CD4-positive, alpha-beta T cell treated with Interleukin-4 for 1 hour (primary cell): Measurements from ENCODE around the gene PARD3.
"Not testable (repeated sequence)": the region's sequence is repeated elsewhere in the genome, so short reads cannot be mapped to it uniquely, and the experiment has no call there.

Experiments used
- DNase-seq, 2 donors: peaks; one replicate each; pipeline ENCODE4 v3.0.0-alpha.2; 2020 to 2022

Gene PARD3

DNA sequence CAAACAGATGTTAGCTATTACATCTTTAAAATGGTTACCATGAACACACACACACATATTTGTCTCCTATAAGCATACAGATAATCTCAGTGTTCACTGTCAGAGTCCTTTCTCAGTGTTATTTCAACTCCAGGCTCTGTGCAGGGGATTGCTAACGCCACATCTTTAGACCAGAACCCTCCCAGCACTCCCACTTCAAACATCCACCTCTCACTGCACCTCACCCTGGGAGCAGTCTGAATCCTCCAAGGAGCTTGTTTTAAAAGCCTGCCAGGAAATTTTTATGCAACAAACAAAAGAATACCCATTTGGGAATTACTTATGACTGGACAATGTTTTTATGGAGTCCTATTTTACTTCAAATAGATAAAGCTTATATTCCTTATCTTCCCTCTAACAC lies 107.4 kb downstream of the PARD3 start:
- DNase-seq, result no peak

DNA sequence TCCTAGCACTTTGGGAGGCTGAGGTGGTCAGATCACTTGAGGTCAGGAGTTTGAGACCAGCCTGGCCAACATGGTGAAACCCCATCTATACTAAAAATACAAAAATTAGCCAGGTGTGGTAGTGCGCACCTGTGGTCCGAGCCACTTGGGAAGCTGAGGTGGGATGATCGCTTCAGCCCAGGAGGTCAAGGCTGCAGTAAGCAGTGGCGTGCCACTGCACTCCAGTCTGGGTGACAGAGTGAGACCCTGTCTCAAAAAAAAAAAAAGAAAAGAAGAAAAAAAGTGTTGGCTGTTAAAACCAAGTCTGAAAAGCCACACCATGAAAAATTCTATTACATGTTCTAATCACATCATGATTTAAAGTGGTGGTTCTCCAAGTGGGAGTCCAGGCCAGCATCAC lies 108.1 kb downstream of the PARD3 start:
- DNase-seq, result not testable (repeated sequence)

DNA sequence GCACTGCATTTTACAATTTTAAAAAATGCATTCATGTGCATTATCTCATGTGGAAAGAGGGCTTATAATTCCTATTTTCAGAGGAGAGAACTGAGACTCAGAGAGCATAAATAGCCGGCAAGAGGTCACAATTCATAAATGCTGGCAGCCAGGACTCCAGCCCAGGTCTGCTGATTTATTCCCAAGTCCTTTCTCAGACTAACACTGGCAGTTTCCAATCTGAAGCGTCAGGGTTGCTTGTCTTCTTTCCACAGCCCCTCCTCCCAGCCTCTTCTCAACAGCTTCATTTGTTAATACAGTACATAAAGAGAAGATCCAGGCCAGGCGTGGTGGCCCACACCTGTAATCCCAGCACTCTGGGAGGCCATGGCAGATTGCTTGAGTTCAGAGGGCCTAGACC lies 108.9 kb downstream of the PARD3 start:
- no peak for DNase-seq

DNA sequence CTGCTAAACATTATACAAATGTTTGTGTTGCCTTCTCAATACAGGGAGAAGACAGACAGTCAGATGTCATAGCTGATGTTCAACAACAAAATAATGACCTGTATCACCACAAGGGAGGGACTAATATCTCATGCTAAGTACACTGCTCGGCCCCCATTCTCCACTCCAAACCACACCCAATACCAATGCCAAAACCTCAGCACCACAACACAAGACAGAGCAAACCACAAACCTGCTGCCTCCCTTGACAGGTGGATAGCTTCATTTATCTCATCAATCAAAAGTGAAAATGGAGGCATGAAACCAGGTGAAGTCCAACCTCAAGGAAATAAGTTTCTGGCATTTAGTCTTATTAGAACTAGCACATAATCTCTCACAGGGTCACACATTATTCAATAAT lies 109.5 kb downstream of the PARD3 start:
- no peak for DNase-seq

DNA sequence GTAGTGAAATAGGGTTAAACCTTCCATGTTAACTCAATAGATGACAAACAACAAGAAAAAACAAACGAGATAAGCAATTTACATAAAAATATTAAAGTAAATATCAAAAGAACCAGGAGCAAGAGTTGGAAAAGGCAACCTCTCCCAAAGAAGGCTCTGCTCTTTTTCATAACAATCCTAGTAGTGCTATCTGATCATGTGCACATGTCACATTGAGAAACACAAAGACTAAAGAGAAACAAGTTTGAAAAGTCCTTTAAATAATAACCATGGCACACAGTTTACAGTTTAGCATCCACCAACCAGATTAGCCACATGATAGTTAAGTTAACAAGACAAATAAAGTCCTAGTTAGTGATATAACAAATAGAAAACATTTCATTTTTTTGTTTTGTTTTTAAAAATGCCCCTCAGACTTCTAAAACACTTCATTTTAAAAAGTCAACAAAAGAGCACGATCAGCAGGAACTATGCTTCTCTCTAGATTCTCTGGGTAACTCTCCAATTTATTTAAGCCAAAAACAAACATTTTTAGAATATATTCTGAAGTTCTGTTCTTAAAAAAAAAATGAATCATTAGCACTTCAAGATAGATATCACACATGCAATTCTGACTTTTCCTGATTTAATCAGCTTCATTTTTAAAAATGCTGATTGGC lies 110.4 kb downstream of the PARD3 start:
- DNase-seq, result no peak

DNA sequence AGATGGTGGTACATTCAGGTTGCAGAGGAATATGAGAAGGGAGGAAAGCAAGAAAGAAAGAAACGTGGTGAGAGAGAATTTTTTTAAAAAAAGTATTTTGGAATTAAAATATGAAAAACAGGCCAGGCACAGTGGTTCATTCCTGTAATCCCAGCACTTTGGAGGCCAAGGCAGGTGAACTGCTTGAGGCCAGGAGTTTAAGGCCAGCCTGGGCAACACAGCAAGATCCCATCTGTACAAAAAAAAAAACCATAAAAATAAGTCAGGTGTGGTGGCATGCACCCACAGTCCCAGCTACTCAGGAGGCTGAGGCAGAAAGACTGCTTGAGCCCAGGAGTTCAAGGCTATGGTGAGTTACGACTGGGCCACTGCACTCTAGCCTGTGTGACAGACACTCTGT lies 112.1 kb downstream of the PARD3 start:
- no peak for DNase-seq

DNA sequence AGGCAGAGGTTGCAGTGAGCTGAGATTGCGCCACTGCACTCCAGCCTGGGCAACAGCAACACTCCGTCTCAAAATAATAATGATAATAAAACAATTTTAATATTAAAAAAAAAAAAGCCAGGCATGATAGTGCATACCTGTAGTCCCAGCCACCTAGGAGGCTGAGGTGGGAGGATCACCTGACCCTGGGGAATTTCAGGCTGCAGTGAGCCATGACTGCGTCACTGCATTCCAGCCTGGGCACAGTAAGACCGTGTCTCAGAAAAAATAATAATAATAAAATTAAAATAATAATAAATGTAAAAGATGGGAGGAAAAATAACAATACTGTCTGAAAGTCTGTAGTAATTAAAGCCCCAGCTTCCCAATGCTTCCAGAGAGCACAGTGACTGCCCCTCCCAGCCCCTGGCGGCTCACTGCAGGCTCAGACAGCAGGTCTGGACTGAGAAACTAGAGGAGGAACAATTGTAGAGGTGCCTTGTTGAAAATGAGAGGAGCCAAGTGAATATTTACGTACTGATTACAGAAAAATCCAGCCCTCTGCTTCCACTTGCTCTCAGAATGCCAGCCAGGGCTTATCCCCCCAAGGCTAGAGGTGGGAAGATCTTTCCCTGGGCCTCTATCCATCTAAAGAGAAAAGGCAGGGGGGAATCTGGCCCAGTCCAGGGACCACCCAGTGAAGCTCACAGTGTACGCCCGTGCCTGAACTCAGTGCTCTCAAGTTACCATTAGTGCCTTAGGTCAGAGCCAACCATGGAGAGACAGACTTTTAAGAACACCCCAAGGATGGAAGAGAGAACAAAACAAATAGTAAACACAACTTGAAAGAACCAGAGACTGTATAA lies 112.8 kb downstream of the PARD3 start:
- DNase-seq, result no peak

DNA sequence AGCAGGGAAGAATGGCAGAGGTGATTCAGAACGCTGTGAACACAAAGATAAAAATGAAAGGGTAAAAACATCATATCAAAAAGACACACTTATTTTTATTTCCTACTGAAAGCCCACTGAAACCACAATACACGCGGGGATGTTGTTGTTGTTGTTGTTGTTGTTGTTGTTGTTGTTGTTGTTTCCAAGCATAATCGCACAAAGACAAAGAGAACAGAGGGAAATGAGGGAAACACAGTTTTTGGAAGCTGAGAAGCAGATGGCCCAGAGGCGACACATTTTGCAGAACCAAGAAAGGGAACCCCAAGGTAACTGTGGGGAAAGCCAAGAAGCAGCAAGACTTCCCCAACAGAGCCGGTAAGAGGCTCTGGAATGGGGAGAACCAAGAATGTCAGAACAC lies 113.9 kb downstream of the PARD3 start:
- DNase-seq, result no peak

DNA sequence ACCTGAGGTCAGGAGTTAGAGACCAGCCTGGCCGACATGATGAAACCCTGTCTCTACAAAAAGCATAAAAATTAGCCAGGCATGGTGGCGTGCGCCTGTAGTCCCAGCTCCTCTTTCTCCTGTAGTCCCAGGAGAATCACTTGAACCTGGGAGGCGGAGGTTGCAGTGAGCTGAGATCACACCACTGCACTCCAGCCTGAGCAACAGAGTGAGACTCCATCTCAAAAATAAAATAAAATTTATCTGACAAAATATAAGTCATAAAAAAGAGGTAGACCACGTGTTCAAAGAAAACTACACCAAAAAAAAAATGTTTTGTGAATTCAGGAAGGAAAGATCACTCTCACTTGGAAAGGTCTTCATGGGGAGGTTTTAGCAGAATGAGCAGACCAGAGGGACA lies 114.3 kb downstream of the PARD3 start:
- not testable (repeated sequence) for DNase-seq

DNA sequence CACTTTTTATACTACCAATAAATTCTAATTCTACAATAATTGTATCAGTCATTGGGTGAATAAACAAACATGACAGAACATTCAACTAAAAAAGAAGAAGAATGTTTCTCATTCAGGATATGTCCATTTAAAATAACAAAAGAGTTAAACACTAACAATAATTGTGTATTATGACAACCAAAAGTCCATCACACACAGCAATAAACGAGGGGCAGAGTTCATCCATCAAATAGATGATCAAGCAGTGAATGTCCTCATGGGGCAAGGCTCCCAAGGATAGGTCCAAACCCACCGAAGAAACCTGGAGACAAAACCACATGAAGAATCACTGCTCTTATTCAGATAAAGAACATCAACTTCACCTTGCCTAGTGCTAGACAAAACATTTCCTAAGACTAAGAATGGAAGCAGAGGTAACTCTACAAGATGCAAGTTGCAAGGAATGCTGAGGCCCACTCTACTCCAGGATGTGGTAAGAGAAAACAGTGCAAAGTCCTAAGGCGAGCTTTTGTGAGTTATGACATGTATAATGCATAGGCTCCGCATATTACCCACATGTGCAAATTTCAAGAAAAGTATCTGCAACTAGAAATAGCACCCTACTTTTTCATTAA lies 115.1 kb downstream of the PARD3 start:
- DNase-seq, result no peak

DNA sequence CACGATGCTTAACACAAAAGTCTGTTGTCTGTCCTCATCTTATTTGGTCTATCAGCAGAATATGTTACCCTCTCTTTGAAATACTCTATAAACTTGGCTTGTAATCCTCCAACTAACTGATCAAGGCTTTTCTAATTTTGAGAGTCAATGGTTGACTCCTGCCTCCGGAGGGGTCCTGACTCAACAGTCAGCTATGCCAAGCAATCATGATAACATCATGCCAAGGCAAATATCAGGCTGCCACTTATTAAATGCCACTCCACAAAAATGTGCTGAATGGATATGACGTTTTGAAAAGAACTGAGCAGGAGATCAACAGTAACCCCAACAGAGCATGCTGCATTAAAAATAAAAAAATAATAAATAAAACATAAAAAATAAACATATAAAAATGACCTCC lies 116.1 kb downstream of the PARD3 start:
- DNase-seq, result no peak

DNA sequence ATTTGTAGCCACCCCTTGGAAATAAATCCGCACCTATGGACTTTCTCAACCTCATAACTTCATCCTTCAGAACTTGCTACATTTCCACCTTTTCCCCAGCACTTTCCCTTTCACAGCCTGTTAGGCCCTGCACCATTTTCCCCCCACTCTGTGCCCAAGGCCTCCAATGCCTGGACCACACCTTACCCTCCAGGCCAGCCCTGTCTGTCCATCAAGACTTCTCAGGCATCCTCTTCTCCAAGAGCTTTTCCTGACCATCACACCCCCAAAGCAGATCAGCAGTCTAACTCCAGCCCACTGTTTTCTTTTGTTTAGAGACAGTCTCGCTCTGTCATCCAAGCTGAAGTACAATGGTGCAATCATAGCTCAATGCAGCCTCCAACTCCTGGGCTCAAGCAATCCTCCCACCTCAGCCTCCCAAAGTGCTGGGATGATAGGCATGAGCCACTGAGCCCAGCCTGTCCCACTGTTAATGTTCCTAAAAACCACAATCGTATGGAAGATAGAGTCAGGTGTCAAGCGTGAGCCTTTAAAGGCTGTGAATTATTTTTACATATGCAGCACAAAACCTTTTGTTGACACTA lies 116.8 kb downstream of the PARD3 start:
- DNase-seq, result no peak

DNA sequence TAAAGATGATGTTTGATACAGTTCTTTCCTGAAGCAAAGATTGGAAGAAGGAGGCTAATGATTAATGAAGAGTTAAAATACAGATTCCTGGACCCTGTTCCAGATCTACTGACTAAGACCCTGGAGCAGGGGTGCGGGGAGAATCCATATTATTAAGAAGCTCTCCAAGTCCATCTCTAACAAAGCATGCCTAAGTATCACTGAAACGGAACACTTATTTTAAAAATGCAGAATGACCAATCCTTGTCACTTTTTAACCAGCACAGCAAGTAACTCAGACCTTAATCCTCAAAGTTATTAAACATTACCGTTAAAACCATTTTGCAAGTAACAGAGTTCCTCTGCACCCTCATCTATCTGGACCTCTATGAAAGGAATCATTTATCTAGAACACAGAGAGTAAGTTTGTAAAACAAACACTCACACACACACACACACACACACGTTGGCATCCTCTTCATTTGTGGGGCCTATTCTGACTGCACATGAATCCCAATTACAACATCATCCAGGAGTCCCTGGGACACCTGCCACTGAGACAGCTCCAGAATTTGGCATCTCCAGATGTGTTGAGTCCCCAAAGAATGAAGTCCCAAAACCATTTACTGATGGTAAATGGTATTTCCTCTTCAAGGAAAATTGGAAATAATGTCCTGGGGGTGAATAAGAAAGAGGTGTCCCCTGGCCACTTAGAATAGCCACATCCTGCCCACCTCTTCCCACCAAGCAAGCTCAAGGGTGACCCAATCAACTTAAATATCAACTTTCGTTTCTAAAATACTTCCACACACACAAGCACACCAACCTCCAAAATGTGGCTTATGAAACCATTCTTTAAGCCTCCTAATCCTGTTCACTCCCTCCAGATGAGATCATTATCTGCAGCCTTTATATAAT lies 117.5 kb downstream of the PARD3 start:
- DNase-seq, result no peak

DNA sequence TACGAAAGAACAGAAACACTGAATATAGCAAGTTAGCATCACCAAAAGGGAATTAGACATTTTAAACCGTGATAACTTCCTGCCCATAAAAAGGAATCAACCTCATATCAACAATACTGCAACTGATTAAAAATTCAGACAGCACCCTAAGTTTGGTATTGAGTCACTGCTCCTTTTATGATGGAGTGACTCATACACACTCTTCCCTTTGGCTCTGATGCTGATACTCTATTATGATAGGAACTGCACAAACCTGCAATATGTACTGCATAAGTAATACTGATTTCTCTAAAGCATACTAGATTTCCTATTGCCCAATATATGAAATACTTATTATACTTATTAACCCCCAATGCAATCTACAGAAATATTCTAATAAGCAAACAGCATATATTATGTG lies 118.7 kb downstream of the PARD3 start:
- DNase-seq, result no peak

DNA sequence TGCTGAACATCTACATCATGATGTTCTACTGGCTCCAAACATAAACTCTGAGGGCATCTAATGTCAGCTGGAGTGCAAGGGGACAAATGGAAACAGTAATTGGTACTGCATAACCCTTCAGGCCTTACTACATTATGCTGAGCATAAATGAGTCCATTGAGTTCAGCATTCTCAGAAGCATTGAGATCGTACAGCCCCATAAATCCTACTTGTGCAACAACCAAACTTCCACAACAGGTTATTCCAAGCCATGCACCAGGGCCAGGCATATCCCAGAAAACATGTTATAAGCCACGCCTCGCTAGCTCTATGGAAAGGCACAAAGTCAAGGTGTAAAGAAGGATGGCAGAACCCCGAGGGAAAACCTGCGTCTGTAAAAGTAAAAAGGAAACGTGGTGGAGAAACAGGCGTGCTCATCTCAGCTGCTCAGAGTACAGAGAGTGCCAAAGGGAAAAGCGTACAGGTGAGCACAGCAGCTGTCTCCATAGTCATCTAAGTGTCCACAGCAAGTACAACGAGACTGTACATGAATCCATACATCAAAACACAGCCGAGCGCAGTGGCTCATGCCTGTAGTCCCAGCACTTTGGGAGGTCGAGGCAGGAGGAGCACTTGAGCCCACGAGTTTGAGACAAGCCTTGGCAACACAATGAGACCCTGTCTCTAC lies 124.6 kb downstream of the PARD3 start:
- DNase-seq, result no peak

DNA sequence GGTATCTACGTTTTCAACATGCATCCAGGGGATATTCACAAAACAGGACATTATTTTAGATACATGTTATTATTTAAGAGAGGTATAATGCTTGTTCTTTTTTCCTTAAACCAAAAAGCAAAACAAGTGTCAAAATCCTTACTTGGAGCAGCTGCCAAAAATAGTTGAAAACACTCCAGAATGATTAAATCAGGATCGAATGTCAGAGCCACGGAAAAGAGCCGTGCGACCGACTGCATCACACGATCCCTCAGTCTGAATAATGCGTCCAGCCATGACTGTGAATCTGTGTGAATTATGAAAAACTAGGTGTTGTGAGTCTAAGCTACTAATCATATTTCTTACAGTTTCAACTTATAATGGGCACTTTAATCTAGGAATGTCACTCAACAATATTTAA lies 126.0 kb downstream of the PARD3 start:
- DNase-seq, result no peak

DNA sequence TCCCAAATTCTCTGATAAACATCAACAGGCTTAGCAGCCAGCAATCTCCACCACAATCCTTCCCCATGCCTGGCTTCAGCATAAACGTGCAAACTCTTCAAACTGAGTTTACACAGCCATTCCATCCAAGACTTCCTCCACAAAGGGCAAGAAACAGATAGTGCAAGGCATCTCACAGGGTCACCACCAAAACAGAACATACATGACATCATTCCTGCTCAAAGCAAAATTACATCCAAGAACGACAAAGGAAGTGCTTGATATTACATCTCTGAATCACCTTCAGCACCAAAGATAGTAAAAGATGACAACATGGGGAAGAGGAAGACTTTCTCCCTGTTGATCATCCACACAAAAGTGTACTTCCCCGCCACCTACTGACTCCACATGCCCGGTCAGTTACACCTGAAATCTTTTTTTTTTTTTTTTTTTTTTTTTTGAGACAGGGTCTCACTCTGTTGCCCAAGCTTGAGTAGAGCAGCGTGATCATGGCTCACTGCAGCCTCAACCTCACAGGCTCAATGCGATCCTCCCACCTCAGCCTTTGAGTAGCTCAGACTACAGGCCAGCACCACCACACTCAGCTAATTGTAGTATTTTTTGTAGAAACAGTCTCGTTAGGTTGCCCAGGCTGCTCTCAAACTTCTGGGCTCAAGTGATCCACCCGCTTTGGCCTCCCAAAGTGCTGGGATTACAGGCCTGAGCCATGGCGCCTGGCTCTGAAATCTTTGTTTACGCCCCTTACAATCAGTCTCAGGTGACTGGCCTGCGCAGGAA lies 127.5 kb downstream of the PARD3 start:
- DNase-seq, result no peak

DNA sequence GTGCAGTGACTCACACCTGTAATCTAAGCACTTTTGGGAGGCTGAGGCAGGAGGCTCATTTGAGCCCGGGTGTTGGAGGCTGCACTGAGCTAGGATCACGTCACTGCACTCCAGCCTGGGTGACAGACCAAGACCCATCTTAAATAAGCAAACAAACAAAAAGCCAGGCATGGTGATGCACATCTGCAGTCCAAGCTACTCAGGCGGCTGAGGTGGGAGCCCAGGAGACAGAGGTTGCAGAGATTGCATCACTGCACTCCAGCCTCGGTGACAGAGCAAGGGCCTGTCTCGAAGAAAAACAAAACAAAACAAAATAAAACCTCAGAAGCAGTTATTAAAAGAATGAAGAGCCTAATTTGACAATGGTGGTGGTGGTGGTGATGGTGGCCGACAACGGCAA lies 132.5 kb downstream of the PARD3 start:
- no peak for DNase-seq

DNA sequence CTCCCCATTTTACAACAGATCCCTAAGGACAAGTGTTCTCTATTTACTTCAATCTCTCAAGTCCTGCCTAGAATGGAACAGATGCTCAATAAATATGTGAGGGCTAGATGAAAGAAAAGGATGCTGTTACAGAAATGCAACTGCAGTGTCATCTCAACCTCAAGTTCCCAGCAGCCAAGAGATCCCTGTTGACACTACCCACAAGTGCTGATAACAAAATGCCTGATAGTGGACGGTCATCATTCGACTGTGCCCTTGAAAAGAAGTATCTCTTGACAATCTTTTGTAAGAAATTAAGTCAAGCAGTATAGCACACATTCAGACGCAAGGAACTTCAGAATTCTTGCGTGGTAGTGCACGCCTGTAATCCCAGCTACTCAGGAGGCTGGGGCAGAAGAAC lies 133.2 kb downstream of the PARD3 start:
- no peak for DNase-seq

DNA sequence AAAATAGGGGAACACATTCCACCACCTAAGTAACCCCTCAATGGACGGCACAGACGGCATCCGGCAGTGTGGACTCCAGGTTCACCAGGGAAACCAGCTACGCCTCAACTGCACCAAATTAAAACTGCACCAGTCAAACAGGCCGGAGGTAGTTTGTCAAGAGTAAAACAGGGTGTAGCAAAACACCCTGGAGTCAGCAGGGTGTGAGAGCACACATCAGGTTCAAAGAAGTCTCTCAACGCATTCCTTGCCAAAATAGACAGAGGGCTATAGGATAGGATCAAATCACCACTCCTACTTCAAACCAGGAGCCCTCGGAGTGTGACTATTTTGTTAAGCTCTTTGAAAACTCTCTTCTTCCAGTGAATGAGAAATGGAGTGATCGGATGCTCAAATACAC lies 135.9 kb downstream of the PARD3 start:
- DNase-seq, result no peak

DNA sequence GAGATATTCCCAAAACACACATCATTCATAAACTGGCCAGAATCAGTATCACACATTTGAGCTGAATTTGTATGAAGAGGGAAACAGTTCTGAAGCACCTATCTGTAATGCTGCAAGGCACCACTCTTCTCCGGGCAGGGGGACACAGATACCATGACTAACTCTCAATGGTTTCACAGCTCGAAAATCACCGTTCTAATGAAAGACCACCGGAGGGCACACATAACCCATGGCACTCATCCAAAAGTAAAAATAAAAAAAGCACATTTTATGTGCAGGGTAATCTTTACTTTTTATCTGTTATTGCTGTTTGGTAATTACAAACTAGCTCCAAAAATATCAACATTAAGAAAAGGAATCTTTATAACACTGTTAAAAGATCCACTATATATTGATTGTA lies 137.5 kb downstream of the PARD3 start:
- DNase-seq, result no peak
